NCI-H226 (cell line): Measurements from ENCODE around the gene NUP54.

Experiments
- DNase-seq: peaks from one replicate; pipeline ENCODE4 v3.0.0-alpha.2; 2015

The NUP54 gene

GRCh38 chr4:76066546-76066945 lies 81.7 kb downstream of the NUP54 start:
- no peak for DNase-seq
